ENCODE measurements around the gene CRISP1. TPM values are rescaled to one million over a fixed set of nuclear protein-coding genes. Genes with fewer than 3 reads are reported as not detected.

The CRISP1 gene
- total and polyA plus RNA-seq, 2 of the 13 experiments (the other 11 are each of a cell fraction or from before 2014, with no cell fraction given), result not detected

DNA sequence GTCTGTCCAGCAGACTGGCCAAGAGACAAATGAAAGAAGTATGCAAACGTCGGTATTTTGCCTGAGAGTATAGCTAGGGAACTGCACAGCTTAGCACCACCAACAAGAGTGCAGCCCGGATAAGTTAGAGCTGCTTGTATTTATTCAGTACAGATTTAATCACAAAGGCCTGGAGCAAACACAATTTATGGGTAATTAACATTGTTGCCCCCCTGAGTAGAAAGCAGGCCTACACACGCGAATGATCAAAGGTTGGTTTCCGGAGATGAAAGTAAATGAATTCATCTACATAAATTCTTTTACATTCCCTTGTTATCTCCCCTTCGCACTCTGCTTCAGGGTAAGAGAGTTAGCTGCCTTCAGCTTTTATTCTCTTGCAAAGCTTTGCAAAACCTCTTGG is 24.7 kb upstream of the CRISP1 start:
- Histone ChIP-seq H3K36me3 (replicated peaks in 1 of 2; ENCODE audit: control insufficient read depth in 1 of 2, insufficient read depth in 2 of 2, low read length in 2 of 2) (no peaks in the 10 kb centered on the region), H3K4me1 (ENCODE audit: insufficient read depth, low read length) (no peaks in the 10 kb centered on the region), H4K20me1 (ENCODE audit: insufficient read depth, low read length) (no peaks in the 10 kb centered on the region), H3K4me2 (ENCODE audit: low read depth, low read length) (no peak overlapping the region), H3K9me3 (ENCODE audit: low read length) (no peaks in the 10 kb centered on the region), H3K79me2 (ENCODE audit: insufficient read depth, low read length) (no peaks in the 10 kb centered on the region), H3K9ac (ENCODE audit: insufficient read depth, low read depth, low read length) (no peak overlapping the region), H3K27ac (ENCODE audit: extremely low read length, insufficient read depth, low read length) (no peak overlapping the region), H3K4me3 (replicated peaks in 1 of 3; ENCODE audit: insufficient read depth in 1 of 3, low read depth in 2 of 3, low read length in 3 of 3) (no peak overlapping the region), H2AFZ (ENCODE audit: low read length) (no peak overlapping the region), H3K27me3 (ENCODE audit: control insufficient read depth in 1 of 2, insufficient read depth in 2 of 2, low read length in 2 of 2) (no peaks in the 10 kb centered on the region; a peak in 2 of 5 replicates)
- 7% methylated on average over 7 of the region's 7 CpGs for WGBS (ENCODE audit: low lambda C conversion rate)
- no TSS peak for BruUV-seq (replicated peaks)
- DNase-seq (ENCODE audit: low spot score) (no peak), ATAC-seq (no peak), FAIRE-seq (no peak)
- ChIA-PET CTCF (ENCODE audit: low intra/inter-chr PET ratio, low total read pairs) (no interaction called here), POLR2A (no interaction called here)
- intact Hi-C loops (cut with micrococcal nuclease; ENCODE audit: unreplicated experiment) (no loop called here), in situ Hi-C loops (cut with HindIII; ENCODE audit: extremely low pct_ligation_motif_present, low pct_unique_long_range_greater_than_20kb) (no loop called here)
- TF ChIP-seq, protein P1, sequence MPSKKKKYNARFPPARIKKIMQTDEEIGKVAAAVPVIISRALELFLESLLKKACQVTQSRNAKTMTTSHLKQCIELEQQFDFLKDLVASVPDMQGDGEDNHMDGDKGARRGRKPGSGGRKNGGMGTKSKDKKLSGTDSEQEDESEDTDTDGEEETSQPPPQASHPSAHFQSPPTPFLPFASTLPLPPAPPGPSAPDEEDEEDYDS (CRISPR knock-in tag; IDR thresholded peaks at IDR 0.05), result no peak
- TF ChIP-seq ZNF776 (CRISPR knock-in tag; IDR thresholded peaks at IDR 0.05) (no peak), ZNF431 (CRISPR knock-in tag; IDR thresholded peaks at IDR 0.05; ENCODE audit: borderline replicate concordance, low read depth) (no peak), GATAD1 (CRISPR knock-in tag; IDR thresholded peaks at IDR 0.05) (no peak), ZSCAN31 (CRISPR knock-in tag; IDR thresholded peaks at IDR 0.05; ENCODE audit: low read depth) (no peak), TARDBP (CRISPR knock-in tag; IDR thresholded peaks at IDR 0.05) (no peak)

DNA sequence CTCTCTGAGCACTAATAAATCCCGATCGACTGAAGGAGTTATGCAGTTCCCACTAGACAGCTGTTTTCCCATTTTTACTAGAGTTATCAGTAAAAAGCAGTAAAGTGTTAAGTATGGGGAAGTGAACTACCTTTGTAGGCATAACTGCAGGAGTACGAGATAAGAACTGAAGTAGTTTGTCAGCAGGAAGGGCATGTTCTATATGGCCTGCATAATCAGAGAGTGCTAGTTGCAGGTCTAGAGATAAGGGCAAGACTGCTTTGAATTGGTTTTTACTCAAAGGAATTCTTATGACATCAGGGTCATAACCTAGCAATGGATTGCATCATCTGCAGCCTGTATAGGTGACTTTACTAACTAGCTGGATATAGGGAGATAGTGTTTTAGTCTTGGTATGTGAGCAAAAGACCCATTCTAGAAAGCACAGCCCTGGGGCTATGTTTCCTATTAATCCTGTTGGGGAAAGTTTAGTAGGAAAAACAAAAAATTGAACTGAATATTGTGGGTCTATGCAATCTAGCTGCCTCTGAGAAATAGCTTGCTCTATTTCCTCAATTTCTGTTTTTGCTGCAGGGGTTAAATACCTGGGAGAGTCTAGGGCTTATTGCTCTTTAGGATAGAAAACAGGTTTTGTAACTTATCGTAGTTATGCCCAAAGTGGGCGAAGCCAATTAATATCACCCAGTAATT is 22.6 kb upstream of the CRISP1 start:
- DNase-seq (ENCODE audit: low spot score) (no peak), ATAC-seq (no peak), FAIRE-seq (no peak)
- no peak overlapping the region for H3K4me2 ChIP-seq (ENCODE audit: low read depth, low read length)
- in situ Hi-C loops (cut with HindIII; ENCODE audit: extremely low pct_ligation_motif_present, low pct_unique_long_range_greater_than_20kb), result no loop called here
- no peaks in the 10 kb centered on the region for H3K36me3 ChIP-seq (replicated peaks in 1 of 2; ENCODE audit: control insufficient read depth in 1 of 2, insufficient read depth in 2 of 2, low read length in 2 of 2)
- H3K4me3 ChIP-seq (replicated peaks in 1 of 3; ENCODE audit: insufficient read depth in 1 of 3, low read depth in 2 of 3, low read length in 3 of 3), result no peak overlapping the region
- ChIA-PET POLR2A (no interaction called here), CTCF (ENCODE audit: low intra/inter-chr PET ratio, low total read pairs) (no interaction called here)
- H2AFZ ChIP-seq (ENCODE audit: low read length), result no peak overlapping the region
- H3K27me3 ChIP-seq (ENCODE audit: control insufficient read depth in 1 of 2, insufficient read depth in 2 of 2, low read length in 2 of 2), result no peaks in the 10 kb centered on the region; a peak in 1 of 5 replicates
- intact Hi-C loops (cut with micrococcal nuclease; ENCODE audit: unreplicated experiment), result no loop called here
- H4K20me1 ChIP-seq (ENCODE audit: insufficient read depth, low read length), result no peaks in the 10 kb centered on the region
- WGBS (ENCODE audit: low lambda C conversion rate), result 17% methylated on average over 5 of the region's 5 CpGs
- H3K9me3 ChIP-seq (ENCODE audit: low read length), result no peaks in the 10 kb centered on the region
- H3K27ac ChIP-seq (ENCODE audit: extremely low read length, insufficient read depth, low read length), result no peak overlapping the region
- no peaks in the 10 kb centered on the region for H3K79me2 ChIP-seq (ENCODE audit: insufficient read depth, low read length)
- peak; percentile 56; the same call in 1 of the 2 replicates for TF ChIP-seq CEBPB (IDR thresholded peaks at IDR 0.05; ENCODE audit: borderline replicate concordance, low read depth, low read length)
- TF ChIP-seq ZNF841 (CRISPR knock-in tag; IDR thresholded peaks at IDR 0.05; ENCODE audit: borderline replicate concordance), result no peak
- no TSS peak for BruUV-seq (replicated peaks)
- H3K9ac ChIP-seq (ENCODE audit: insufficient read depth, low read depth, low read length), result no peak overlapping the region
- H3K4me1 ChIP-seq (ENCODE audit: insufficient read depth, low read length), result no peaks in the 10 kb centered on the region

All from HepG2 (cell line).